Keratinocyte (primary cell): ENCODE data around the gene RNPS1. TPM values are rescaled to one million over a fixed set of nuclear protein-coding genes. Genes with fewer than 3 reads are reported as not detected.

ENCODE experiments used
- DNase-seq: peaks from one replicate; pipeline ENCODE4 v3.0.0-alpha.2; 2011; ENCODE audit warnings: low read depth, missing footprints, low spot score
- FAIRE-seq: peaks from 2 replicates; lab custom pipeline; 2011; peaks lifted over from hg19 to GRCh38; lab: Jason Lieb, UNC
- H2AFZ ChIP-seq: 2 replicates; pipeline ENCODE4 v1.6.0; 2012; ENCODE audit warnings: low read length, control low read depth, inconsistent platforms; ENCODE audit not compliant: control insufficient read depth
- H3K27ac ChIP-seq: 2 replicates; pipeline ENCODE4 v1.5.1; 2011; ENCODE audit warnings: low read length; ENCODE audit not compliant: control insufficient read depth, insufficient read depth
- H3K27me3 ChIP-seq: 3 replicates; pipeline ENCODE4 v1.6.0; 2011; ENCODE audit warnings: low read length; ENCODE audit not compliant: control insufficient read depth, insufficient read depth; ENCODE audit errors: extremely low read depth
- H3K36me3 ChIP-seq, 2 experiments: 2 replicates in 1 of 2; 3 replicates in 1 of 2; pipeline ENCODE4 v1.5.1; 2011; ENCODE audit warnings: low read length in 2 of 2, mild to moderate bottlenecking in 1 of 2; ENCODE audit not compliant: control insufficient read depth in 2 of 2, insufficient read depth in 2 of 2; ENCODE audit errors: extremely low read depth in 1 of 2
- H3K4me1 ChIP-seq: 3 replicates; pipeline ENCODE4 v1.5.1; 2011; ENCODE audit warnings: low read length; ENCODE audit not compliant: control insufficient read depth, insufficient read depth; ENCODE audit errors: extremely low read depth
- H3K4me2 ChIP-seq: 3 replicates; pipeline ENCODE4 v1.6.0; 2011; ENCODE audit warnings: low read depth, low read length; ENCODE audit not compliant: control insufficient read depth, insufficient read depth; ENCODE audit errors: extremely low read depth
- H3K4me3 ChIP-seq, 3 experiments: fragments of 200-600 bp in 1 of 3; sonication (generic) in 1 of 3; 2 replicates in 2 of 3; 3 replicates in 1 of 3; pipeline ENCODE4 v1.5.1; 2011 to 2016; ENCODE audit warnings: low read length in 3 of 3, mild to moderate bottlenecking in 3 of 3, control low read depth in 2 of 3, inconsistent platforms in 1 of 3, low read depth in 1 of 3, mixed read lengths in 1 of 3, mixed run types in 1 of 3, moderate library complexity in 1 of 3; ENCODE audit not compliant: control insufficient read depth in 2 of 3, insufficient read depth in 2 of 3; ENCODE audit errors: extremely low read depth in 1 of 3
- H3K79me2 ChIP-seq: 2 replicates; pipeline ENCODE4 v1.6.0; 2012; ENCODE audit warnings: low read length; ENCODE audit not compliant: control insufficient read depth, insufficient read depth
- H3K9ac ChIP-seq: 3 replicates; pipeline ENCODE4 v1.6.0; 2011; ENCODE audit warnings: low read length; ENCODE audit not compliant: control insufficient read depth, insufficient read depth; ENCODE audit errors: extremely low read depth
- H3K9me1 ChIP-seq: 3 replicates; pipeline ENCODE4 v1.6.0; 2011; ENCODE audit warnings: low read length; ENCODE audit not compliant: control insufficient read depth, insufficient read depth; ENCODE audit errors: extremely low read depth
- H3K9me3 ChIP-seq: 2 replicates; pipeline ENCODE4 v1.5.1; 2012; ENCODE audit warnings: low read depth, low read length; ENCODE audit not compliant: control insufficient read depth
- H4K20me1 ChIP-seq: 3 replicates; pipeline ENCODE4 v1.6.0; 2011; ENCODE audit warnings: low read length; ENCODE audit not compliant: control insufficient read depth, insufficient read depth; ENCODE audit errors: extremely low read depth
- CTCF ChIP-seq, 3 experiments: IDR thresholded peaks in 1 of 3; conservative IDR thresholded peaks in 1 of 3; optimal IDR thresholded peaks in 1 of 3; 2 replicates in 2 of 3; 3 replicates in 1 of 3; pipeline versions ENCODE3 to v1.5.1; 2011; ENCODE audit warnings: low read length in 3 of 3, mild to moderate bottlenecking in 3 of 3, moderate library complexity in 2 of 3, control low read depth in 1 of 3, inconsistent platforms in 1 of 3; ENCODE audit not compliant: insufficient read depth in 2 of 3; ENCODE audit errors: extremely low read depth in 1 of 3
- EZH2 ChIP-seq: IDR thresholded peaks from one replicate; pipeline ENCODE4 v1.6.1; 2012; ENCODE audit warnings: inconsistent platforms, mild to moderate bottlenecking, low read length, moderate library complexity
- dilution Hi-C: fragments of 300-500 bp; cut with MboI; formaldehyde crosslinking; loops from one replicate; pipeline ENCODE4 v1.7.0; 2020; ENCODE audit warnings: low sequenced_read_pairs; ENCODE audit not compliant: extremely low pct_ligation_motif_present
- polyA plus RNA-seq, 5 experiments: library from polyadenylated mRNA; depleted of rRNA in 3 of 5; stranded (reverse) in 3 of 5; stranded (forward) in 1 of 5; unstranded in 1 of 5; fragments of >200 nt; gene quantifications; 1 replicate in 1 of 5; 2 replicates in 3 of 5; 3 replicates in 1 of 5; pipeline versions ENCODE4 v1.2.1 to v1.2.3, GENCODE V29; 2011 to 2012; ENCODE audit warnings: missing spikeins in 2 of 5, low read depth in 1 of 5, low replicate concordance in 1 of 5

Gene RNPS1
- polyA plus RNA-seq, 1 donor (not counting 4 experiments of a cell fraction or from before 2014, with no cell fraction given): 89.4 TPM

- H2AFZ ChIP-seq: no peak overlapping the region
- no peak overlapping the region for H3K9ac ChIP-seq
- FAIRE-seq (no peak), DNase-seq (no peak)
- dilution Hi-C loops: no loop called here
- H3K9me3 ChIP-seq: no peaks in the 10 kb centered on the region
- H3K4me2 ChIP-seq: no peak overlapping the region
- no peaks in the 10 kb centered on the region for H3K4me1 ChIP-seq
- H3K27ac ChIP-seq: no peak overlapping the region
- no peaks in the 10 kb centered on the region for H3K9me1 ChIP-seq
- TF ChIP-seq EZH2 (no peak), CTCF (optimal IDR thresholded peaks at IDR 0.05 in 1 of 3, IDR thresholded peaks at IDR 0.05 in 1 of 3, conservative IDR thresholded peaks at IDR 0.05 in 1 of 3; ENCODE audit: extremely low read depth in 1 of 3, insufficient read depth in 2 of 3, low read length in 3 of 3) (peak in 2 of 3 experiments; percentile 17 to 26)
- H3K79me2 ChIP-seq: no peaks in the 10 kb centered on the region
- no peaks in the 10 kb centered on the region for H3K27me3 ChIP-seq
- no peaks in the 10 kb centered on the region for H4K20me1 ChIP-seq
- H3K4me3 ChIP-seq: no peak overlapping the region
- H3K36me3 ChIP-seq: no peaks in the 10 kb centered on the region
These were observed 10.3 kb upstream of the RNPS1 start for GRCh38 chr16:2278272-2278608.

- dilution Hi-C loops: no loop called here
- no peaks in the 10 kb centered on the region for H3K4me1 ChIP-seq
- H3K9me3 ChIP-seq: no peaks in the 10 kb centered on the region
- H3K27me3 ChIP-seq: no peaks in the 10 kb centered on the region
- no peaks in the 10 kb centered on the region for H4K20me1 ChIP-seq
- no peak overlapping the region for H3K9ac ChIP-seq
- no peaks in the 10 kb centered on the region for H3K9me1 ChIP-seq
- TF ChIP-seq EZH2: no peak
- no peak for TF ChIP-seq CTCF (optimal IDR thresholded peaks at IDR 0.05 in 1 of 3, IDR thresholded peaks at IDR 0.05 in 1 of 3, conservative IDR thresholded peaks at IDR 0.05 in 1 of 3; ENCODE audit: extremely low read depth in 1 of 3, insufficient read depth in 2 of 3, low read length in 3 of 3)
- no peak overlapping the region for H3K4me3 ChIP-seq
- no peaks in the 10 kb centered on the region for H3K36me3 ChIP-seq
- H2AFZ ChIP-seq: no peak overlapping the region
- FAIRE-seq (no peak), DNase-seq (no peak)
- no peak overlapping the region for H3K4me2 ChIP-seq
- no peak overlapping the region for H3K27ac ChIP-seq
- H3K79me2 ChIP-seq: no peaks in the 10 kb centered on the region
These were observed 9.7 kb upstream of the RNPS1 start for GRCh38 chr16:2277466-2278271.
